GM12878 (cell line): ENCODE data around the gene YBEY. TPM values are rescaled to one million over a fixed set of nuclear protein-coding genes. Genes with fewer than 3 reads are reported as not detected.

Experiments used
- ATAC-seq: fragments of 200-7000 bp; cut with Tn5 transposase; 3 replicates; pipeline ENCODE4 v1.9.1; 2020; ENCODE audit warnings: mild to moderate bottlenecking, moderate library complexity
- BruUV-seq: library from RNA; stranded (reverse); fragments of 400-500 nt; replicated peaks from 2 replicates; lab custom pipeline; 2021; lab: Mats Ljungman, UMichigan
- CTCF ChIA-PET: fragments of 300-600 bp; sonication (Branson Sonifier 250); formaldehyde crosslinking; extraction: SDS; loops from one replicate; lab custom pipeline; 2021; ENCODE audit warnings: inconsistent platforms; lab: Yijun Ruan, JAX
- POLR2A ChIA-PET: fragments of 350-600 bp; formaldehyde crosslinking; extraction: SDS; loops from one replicate; lab custom pipeline; 2021; ENCODE audit warnings: inconsistent platforms; lab: Charles Lee
- RAD21 ChIA-PET: fragments of 300-600 bp; sonication (Branson Sonifier 250); formaldehyde crosslinking; loops from one replicate; lab custom pipeline; 2023; ENCODE audit warnings: antibody characterized with exemption; ENCODE audit not compliant: unreplicated experiment; lab: Charles Lee
- SMC1A ChIA-PET: fragments of 300-600 bp; sonication (Branson Sonifier 250); formaldehyde crosslinking; loops from one replicate; lab custom pipeline; 2023; ENCODE audit not compliant: unreplicated experiment, uncharacterized antibody; lab: Charles Lee
- DNase-seq: peaks from one replicate; pipeline ENCODE4 v3.0.0-alpha.2; 2011; ENCODE audit warnings: low read depth, low spot score
- FAIRE-seq: peaks from 3 replicates; lab custom pipeline; 2011; peaks lifted over from hg19 to GRCh38; lab: Jason Lieb, UNC
- H2AFZ ChIP-seq: 2 replicates; pipeline ENCODE4 v1.6.0; 2011; ENCODE audit warnings: low read depth, low read length, control low read depth; ENCODE audit not compliant: control insufficient read depth
- H3K27ac ChIP-seq: 2 replicates; pipeline ENCODE4 v1.5.1; 2011; ENCODE audit warnings: control low read depth; ENCODE audit not compliant: control insufficient read depth, insufficient read depth
- H3K27me3 ChIP-seq, 2 experiments: replicated peaks in 1 of 2; 2 replicates each; pipeline versions ENCODE4 v1.6.0 to v1.6.1; 2011; ENCODE audit warnings: low read length in 1 of 2; ENCODE audit not compliant: control insufficient read depth in 2 of 2, insufficient read depth in 2 of 2
- H3K36me3 ChIP-seq, 2 experiments: 2 replicates each; pipeline ENCODE4 v1.5.1; 2011; ENCODE audit warnings: low read length in 1 of 2; ENCODE audit not compliant: control insufficient read depth in 2 of 2, insufficient read depth in 2 of 2
- H3K4me1 ChIP-seq: 2 replicates; pipeline ENCODE4 v1.6.1; 2011; ENCODE audit warnings: mild to moderate bottlenecking, low read length, moderate library complexity, mixed read lengths; ENCODE audit not compliant: control insufficient read depth, insufficient read depth
- H3K4me2 ChIP-seq: 2 replicates; pipeline ENCODE4 v1.6.0; 2011; ENCODE audit warnings: control low read depth; ENCODE audit not compliant: control insufficient read depth, insufficient read depth
- H3K4me3 ChIP-seq: fragments of 200-600 bp; sonication (generic); 2 replicates; pipeline ENCODE4 v1.5.1; 2016
- H3K79me2 ChIP-seq: 2 replicates; pipeline ENCODE4 v1.6.0; 2011; ENCODE audit warnings: low read length; ENCODE audit not compliant: control insufficient read depth, insufficient read depth
- H3K9ac ChIP-seq: 2 replicates; pipeline ENCODE4 v1.8.0; 2011; ENCODE audit warnings: low read length, control low read depth, mixed read lengths; ENCODE audit not compliant: control insufficient read depth, insufficient read depth
- H3K9me3 ChIP-seq: replicated peaks from 3 replicates; pipeline ENCODE4 v1.5.1; 2011; ENCODE audit warnings: mild to moderate bottlenecking, low read length; ENCODE audit not compliant: control insufficient read depth, insufficient read depth
- H4K20me1 ChIP-seq: 2 replicates; pipeline ENCODE4 v1.6.0; 2011; ENCODE audit not compliant: control insufficient read depth, insufficient read depth
- CREM ChIP-seq: IDR thresholded peaks from 2 replicates; pipeline ENCODE4 v1.6.1; 2014; ENCODE audit warnings: antibody characterized with exemption, low read depth
- IKZF1 ChIP-seq: fragments of 450-650 bp; conservative IDR thresholded peaks from 2 replicates; pipeline ENCODE4 v1.6.1; 2017; ENCODE audit warnings: antibody characterized with exemption, mild to moderate bottlenecking
- MEF2B ChIP-seq: fragments of 450-650 bp; IDR thresholded peaks from 2 replicates; pipeline ENCODE4 v1.6.1; 2018; ENCODE audit warnings: mild to moderate bottlenecking, moderate library complexity; ENCODE audit not compliant: partially characterized antibody, poor library complexity, severe bottlenecking
- MTA2 ChIP-seq: fragments of 450-650 bp; IDR thresholded peaks from 2 replicates; pipeline ENCODE4 v1.6.1; 2016; ENCODE audit warnings: low read depth, mild to moderate bottlenecking, moderate library complexity
- NR2C1 ChIP-seq: fragments of 450-650 bp; IDR thresholded peaks from 2 replicates; pipeline ENCODE4 v1.6.1; 2017; ENCODE audit warnings: antibody characterized with exemption, mild to moderate bottlenecking, moderate library complexity
- NRF1 ChIP-seq: conservative IDR thresholded peaks from 2 replicates; pipeline ENCODE4 v1.6.1; 2011; ENCODE audit warnings: mild to moderate bottlenecking, low read depth, low read length, improper control_type of control experiment
- SMAD5 ChIP-seq: IDR thresholded peaks from 2 replicates; pipeline ENCODE4 v1.6.1; 2016; ENCODE audit warnings: antibody characterized with exemption, low read depth
- STAT1 ChIP-seq: fragments of 450-650 bp; conservative IDR thresholded peaks from 2 replicates; pipeline ENCODE4 v1.6.1; 2014; ENCODE audit warnings: antibody characterized with exemption, mild to moderate bottlenecking
- STAT3 ChIP-seq: IDR thresholded peaks from 2 replicates; pipeline ENCODE4 v1.6.1; 2011; ENCODE audit warnings: low read depth, low read length, improper control_type of control experiment
- TBL1XR1 ChIP-seq: IDR thresholded peaks from 2 replicates; pipeline ENCODE4 v1.6.1; 2012; ENCODE audit warnings: low read depth, low read length, improper control_type of control experiment
- ZSCAN29 ChIP-seq: fragments of 450-650 bp; IDR thresholded peaks from 2 replicates; pipeline ENCODE4 v1.6.1; 2017; ENCODE audit warnings: mild to moderate bottlenecking, moderate library complexity
- whole genome bisulfite sequencing: methylation state at CpG from one replicate; pipeline ENCODE4 v1.1.6; 2016; ENCODE audit warnings: low lambda C conversion rate; ENCODE audit not compliant: insufficient replicate concordance, insufficient coverage; ENCODE audit errors: missing lambda C conversion rate; 5-methylcytosine and 5-hydroxymethylcytosine counted together
- in situ Hi-C: fragments of 300-500 bp; cut with MboI; formaldehyde crosslinking; loops from 9 replicates; pipeline ENCODE4 v1.14.3; 2018; ENCODE audit warnings: mixed read lengths
- intact Hi-C: fragments of 100-400 bp; cut with micrococcal nuclease; formaldehyde crosslinking; loops from one replicate; pipeline ENCODE4 v1.14.2; 2022; ENCODE audit not compliant: unreplicated experiment
- polyA plus RNA-seq, 11 experiments: library from polyadenylated mRNA; depleted of rRNA in 4 of 11; unstranded in 6 of 11; stranded (reverse) in 5 of 11; fragments of >200 nt; fragmentation: Nextera tagmentation in 4 of 11; fragmentation: Illumina TruSeq in 1 of 11; extraction: Ambion mirVana in 4 of 11; extraction: Trizol in 1 of 11; gene quantifications; 1 replicate in 1 of 11; 2 replicates in 10 of 11; pipeline versions ENCODE4 v1.2.1 to v1.2.3, GENCODE V29; 2011 to 2016; ENCODE audit warnings: inconsistent platforms in 2 of 11, missing spikeins in 2 of 11, low read depth in 1 of 11
- total RNA-seq, 4 experiments: library from RNA; depleted of rRNA in 3 of 4; stranded (reverse); fragments of >200 nt in 3 of 4; fragmentation: Illumina TruSeq in 1 of 4; extraction: Trizol in 1 of 4; gene quantifications; 2 replicates each; pipeline versions ENCODE4 v1.2.1 to v1.2.3, GENCODE V29; 2013 to 2021
- TF ChIP-seq, protein P1 (sequence below): fragments of 450-650 bp; IDR thresholded peaks from 2 replicates; pipeline ENCODE4 v1.6.1; 2017; ENCODE audit warnings: mild to moderate bottlenecking
- TF ChIP-seq, protein P2 (sequence below): fragments of 450-650 bp; IDR thresholded peaks from 2 replicates; pipeline ENCODE4 v1.6.1; 2017; ENCODE audit warnings: mild to moderate bottlenecking, moderate library complexity
- TF ChIP-seq, protein P3 (sequence below): fragments of 150-350 bp; IDR thresholded peaks from 2 replicates; pipeline ENCODE4 v1.6.1; 2016; ENCODE audit warnings: low read depth, low read length
- TF ChIP-seq, protein P4 (sequence below): IDR thresholded peaks from 2 replicates; pipeline ENCODE4 v1.6.1; 2011; ENCODE audit warnings: borderline replicate concordance, low read depth, mild to moderate bottlenecking, moderate library complexity, mixed read lengths, low read length; ENCODE audit not compliant: insufficient read depth; ENCODE audit errors: extremely low read length

YBEY gene
- total and polyA plus RNA-seq, 10 of the 15 experiments (the other 5 are each of a cell fraction or from before 2014, with no cell fraction given), result 6.5 to 31.4 (median 18.5) TPM

DNA sequence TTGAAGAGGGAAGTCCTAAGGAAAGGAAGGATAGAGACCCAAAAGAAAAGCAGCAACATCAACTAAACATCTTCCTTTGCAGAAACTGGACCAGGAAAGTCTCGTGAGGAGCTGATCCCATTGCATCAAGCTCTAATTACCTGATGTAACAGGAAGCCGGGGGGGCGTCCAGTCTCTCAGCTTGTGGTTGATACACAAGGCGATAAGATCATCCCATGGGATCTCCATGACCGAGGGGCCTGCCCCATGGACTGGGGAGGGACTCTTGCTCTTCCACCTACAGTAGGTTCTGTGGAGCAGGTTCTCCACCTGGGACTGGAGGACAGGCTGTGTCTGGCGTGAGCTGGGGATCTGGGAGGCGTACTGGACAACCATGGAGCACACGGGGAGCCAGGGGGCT is 42.8 kb upstream of the YBEY start:
- DNase-seq, result no peak
- Histone ChIP-seq H3K27ac (no peak overlapping the region), H3K4me3 (no peak overlapping the region), H3K4me1 (no peaks in the 10 kb centered on the region; the same call in 1 of the 2 replicates), H3K27me3 (no peaks in the 10 kb centered on the region; a peak in 1 of 4 replicates), H4K20me1 (no peaks in the 10 kb centered on the region), H3K4me2 (no peak overlapping the region), H3K36me3 (peaks cover 35 to 59% of the 10 kb centered on the region in 2 experiments), H3K9ac (no peak overlapping the region), H3K9me3 (no peaks in the 10 kb centered on the region), H2AFZ (no peak overlapping the region), H3K79me2 (no peaks in the 10 kb centered on the region)
- FAIRE-seq, result no peak
- TSS peak; percentile 25 for BruUV-seq
- 72% methylated on average over 8 of the region's 8 CpGs for WGBS
- ChIA-PET CTCF (interaction anchor here (0.9 kb wide), 1 partner anchor 11 kb away, joined by 3 read pairs; no protein-coding TSS in a partner anchor), SMC1A (interaction anchor here (0.9 to 1.6 kb wide), 2 partner anchors 10 to 17 kb away, joined by 3 to 8 read pairs; no protein-coding TSS in a partner anchor), RAD21 (no interaction called here), POLR2A (interaction anchor here (1.0 kb wide), 1 partner anchor 10 kb away, joined by 5 read pairs; no protein-coding TSS in a partner anchor)
- in situ Hi-C loops (no loop called here), intact Hi-C loops (no loop called here)
- TF ChIP-seq NRF1, result no peak
- no peak for TF ChIP-seq ZSCAN29
- TF ChIP-seq IKZF1, result no peak
- TF ChIP-seq, protein P1, sequence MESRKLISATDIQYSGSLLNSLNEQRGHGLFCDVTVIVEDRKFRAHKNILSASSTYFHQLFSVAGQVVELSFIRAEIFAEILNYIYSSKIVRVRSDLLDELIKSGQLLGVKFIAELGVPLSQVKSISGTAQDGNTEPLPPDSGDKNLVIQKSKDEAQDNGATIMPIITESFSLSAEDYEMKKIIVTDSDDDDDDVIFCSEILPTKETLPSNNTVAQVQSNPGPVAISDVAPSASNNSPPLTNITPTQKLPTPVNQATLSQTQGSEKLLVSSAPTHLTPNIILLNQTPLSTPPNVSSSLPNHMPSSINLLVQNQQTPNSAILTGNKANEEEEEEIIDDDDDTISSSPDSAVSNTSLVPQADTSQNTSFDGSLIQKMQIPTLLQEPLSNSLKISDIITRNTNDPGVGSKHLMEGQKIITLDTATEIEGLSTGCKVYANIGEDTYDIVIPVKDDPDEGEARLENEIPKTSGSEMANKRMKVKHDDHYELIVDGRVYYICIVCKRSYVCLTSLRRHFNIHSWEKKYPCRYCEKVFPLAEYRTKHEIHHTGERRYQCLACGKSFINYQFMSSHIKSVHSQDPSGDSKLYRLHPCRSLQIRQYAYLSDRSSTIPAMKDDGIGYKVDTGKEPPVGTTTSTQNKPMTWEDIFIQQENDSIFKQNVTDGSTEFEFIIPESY, result no peak
- no peak for TF ChIP-seq MTA2
- TF ChIP-seq CREM, result no peak
- TF ChIP-seq SMAD5, result no peak
- TF ChIP-seq, protein P2, sequence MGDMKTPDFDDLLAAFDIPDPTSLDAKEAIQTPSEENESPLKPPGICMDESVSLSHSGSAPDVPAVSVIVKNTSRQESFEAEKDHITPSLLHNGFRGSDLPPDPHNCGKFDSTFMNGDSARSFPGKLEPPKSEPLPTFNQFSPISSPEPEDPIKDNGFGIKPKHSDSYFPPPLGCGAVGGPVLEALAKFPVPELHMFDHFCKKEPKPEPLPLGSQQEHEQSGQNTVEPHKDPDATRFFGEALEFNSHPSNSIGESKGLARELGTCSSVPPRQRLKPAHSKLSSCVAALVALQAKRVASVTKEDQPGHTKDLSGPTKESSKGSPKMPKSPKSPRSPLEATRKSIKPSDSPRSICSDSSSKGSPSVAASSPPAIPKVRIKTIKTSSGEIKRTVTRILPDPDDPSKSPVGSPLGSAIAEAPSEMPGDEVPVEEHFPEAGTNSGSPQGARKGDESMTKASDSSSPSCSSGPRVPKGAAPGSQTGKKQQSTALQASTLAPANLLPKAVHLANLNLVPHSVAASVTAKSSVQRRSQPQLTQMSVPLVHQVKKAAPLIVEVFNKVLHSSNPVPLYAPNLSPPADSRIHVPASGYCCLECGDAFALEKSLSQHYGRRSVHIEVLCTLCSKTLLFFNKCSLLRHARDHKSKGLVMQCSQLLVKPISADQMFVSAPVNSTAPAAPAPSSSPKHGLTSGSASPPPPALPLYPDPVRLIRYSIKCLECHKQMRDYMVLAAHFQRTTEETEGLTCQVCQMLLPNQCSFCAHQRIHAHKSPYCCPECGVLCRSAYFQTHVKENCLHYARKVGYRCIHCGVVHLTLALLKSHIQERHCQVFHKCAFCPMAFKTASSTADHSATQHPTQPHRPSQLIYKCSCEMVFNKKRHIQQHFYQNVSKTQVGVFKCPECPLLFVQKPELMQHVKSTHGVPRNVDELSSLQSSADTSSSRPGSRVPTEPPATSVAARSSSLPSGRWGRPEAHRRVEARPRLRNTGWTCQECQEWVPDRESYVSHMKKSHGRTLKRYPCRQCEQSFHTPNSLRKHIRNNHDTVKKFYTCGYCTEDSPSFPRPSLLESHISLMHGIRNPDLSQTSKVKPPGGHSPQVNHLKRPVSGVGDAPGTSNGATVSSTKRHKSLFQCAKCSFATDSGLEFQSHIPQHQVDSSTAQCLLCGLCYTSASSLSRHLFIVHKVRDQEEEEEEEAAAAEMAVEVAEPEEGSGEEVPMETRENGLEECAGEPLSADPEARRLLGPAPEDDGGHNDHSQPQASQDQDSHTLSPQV, result no peak
- TF ChIP-seq, protein P3, sequence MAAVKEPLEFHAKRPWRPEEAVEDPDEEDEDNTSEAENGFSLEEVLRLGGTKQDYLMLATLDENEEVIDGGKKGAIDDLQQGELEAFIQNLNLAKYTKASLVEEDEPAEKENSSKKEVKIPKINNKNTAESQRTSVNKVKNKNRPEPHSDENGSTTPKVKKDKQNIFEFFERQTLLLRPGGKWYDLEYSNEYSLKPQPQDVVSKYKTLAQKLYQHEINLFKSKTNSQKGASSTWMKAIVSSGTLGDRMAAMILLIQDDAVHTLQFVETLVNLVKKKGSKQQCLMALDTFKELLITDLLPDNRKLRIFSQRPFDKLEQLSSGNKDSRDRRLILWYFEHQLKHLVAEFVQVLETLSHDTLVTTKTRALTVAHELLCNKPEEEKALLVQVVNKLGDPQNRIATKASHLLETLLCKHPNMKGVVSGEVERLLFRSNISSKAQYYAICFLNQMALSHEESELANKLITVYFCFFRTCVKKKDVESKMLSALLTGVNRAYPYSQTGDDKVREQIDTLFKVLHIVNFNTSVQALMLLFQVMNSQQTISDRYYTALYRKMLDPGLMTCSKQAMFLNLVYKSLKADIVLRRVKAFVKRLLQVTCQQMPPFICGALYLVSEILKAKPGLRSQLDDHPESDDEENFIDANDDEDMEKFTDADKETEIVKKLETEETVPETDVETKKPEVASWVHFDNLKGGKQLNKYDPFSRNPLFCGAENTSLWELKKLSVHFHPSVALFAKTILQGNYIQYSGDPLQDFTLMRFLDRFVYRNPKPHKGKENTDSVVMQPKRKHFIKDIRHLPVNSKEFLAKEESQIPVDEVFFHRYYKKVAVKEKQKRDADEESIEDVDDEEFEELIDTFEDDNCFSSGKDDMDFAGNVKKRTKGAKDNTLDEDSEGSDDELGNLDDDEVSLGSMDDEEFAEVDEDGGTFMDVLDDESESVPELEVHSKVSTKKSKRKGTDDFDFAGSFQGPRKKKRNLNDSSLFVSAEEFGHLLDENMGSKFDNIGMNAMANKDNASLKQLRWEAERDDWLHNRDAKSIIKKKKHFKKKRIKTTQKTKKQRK, result no peak
- no peak for TF ChIP-seq TBL1XR1
- no peak for TF ChIP-seq NR2C1
- no peak for TF ChIP-seq STAT1
- no peak for TF ChIP-seq MEF2B
- TF ChIP-seq, protein P4, sequence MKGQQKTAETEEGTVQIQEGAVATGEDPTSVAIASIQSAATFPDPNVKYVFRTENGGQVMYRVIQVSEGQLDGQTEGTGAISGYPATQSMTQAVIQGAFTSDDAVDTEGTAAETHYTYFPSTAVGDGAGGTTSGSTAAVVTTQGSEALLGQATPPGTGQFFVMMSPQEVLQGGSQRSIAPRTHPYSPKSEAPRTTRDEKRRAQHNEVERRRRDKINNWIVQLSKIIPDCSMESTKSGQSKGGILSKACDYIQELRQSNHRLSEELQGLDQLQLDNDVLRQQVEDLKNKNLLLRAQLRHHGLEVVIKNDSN, result no peak
- TF ChIP-seq STAT3, result no peak
- ATAC-seq, result no peak
